ENCODE measurements around the gene ANKRD13A.
"Not testable (repeated sequence)": the region's sequence is repeated elsewhere in the genome, so short reads cannot be mapped to it uniquely, and the experiment has no call there.

DNA sequence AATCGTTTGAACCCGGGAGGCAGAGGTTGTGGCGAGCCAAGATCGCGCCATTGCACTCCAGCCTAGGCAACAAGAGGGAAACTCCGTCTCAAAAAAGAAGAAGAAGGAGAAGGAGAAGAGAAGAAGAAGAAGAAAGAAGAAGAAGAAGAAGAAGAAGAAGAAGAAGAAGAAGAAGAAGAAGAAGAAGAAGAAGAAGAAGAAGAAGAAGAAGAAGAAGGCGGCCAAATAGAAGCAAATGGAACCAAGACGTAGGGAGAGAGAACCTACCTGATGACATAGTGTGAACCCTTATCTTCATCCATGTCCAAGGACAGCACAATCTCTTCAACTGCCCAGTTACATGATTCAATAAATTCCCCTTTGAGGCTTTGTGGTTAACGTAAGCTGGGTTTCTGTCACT lies 68.9 kb downstream of the ANKRD13A start:
- not testable (repeated sequence) for TF ChIP-seq RAD21 (IDR thresholded peaks at IDR 0.05; ENCODE audit: low read length); MAX (IDR thresholded peaks at IDR 0.05; ENCODE audit: low read depth); POLR2AphosphoS5 (IDR thresholded peaks at IDR 0.05; ENCODE audit: low read depth, low read length); EZH2phosphoT487 (IDR thresholded peaks at IDR 0.05; ENCODE audit: borderline replicate concordance, low read depth); FOXM1 (IDR thresholded peaks at IDR 0.05; ENCODE audit: low read depth); SIN3A (IDR thresholded peaks at IDR 0.05; ENCODE audit: borderline replicate concordance, low read depth, low read length); EP300 (IDR thresholded peaks at IDR 0.05; ENCODE audit: borderline replicate concordance in 1 of 2, low read depth in 1 of 2, low read length in 1 of 2); SMC3 (IDR thresholded peaks at IDR 0.05; ENCODE audit: low read depth, low read length); JUND (IDR thresholded peaks at IDR 0.05); USF1 (IDR thresholded peaks at IDR 0.05; ENCODE audit: borderline replicate concordance, low read depth)
- TF ChIP-seq, protein P1, sequence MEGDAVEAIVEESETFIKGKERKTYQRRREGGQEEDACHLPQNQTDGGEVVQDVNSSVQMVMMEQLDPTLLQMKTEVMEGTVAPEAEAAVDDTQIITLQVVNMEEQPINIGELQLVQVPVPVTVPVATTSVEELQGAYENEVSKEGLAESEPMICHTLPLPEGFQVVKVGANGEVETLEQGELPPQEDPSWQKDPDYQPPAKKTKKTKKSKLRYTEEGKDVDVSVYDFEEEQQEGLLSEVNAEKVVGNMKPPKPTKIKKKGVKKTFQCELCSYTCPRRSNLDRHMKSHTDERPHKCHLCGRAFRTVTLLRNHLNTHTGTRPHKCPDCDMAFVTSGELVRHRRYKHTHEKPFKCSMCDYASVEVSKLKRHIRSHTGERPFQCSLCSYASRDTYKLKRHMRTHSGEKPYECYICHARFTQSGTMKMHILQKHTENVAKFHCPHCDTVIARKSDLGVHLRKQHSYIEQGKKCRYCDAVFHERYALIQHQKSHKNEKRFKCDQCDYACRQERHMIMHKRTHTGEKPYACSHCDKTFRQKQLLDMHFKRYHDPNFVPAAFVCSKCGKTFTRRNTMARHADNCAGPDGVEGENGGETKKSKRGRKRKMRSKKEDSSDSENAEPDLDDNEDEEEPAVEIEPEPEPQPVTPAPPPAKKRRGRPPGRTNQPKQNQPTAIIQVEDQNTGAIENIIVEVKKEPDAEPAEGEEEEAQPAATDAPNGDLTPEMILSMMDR (IDR thresholded peaks at IDR 0.05) = not testable (repeated sequence)
- TF ChIP-seq, protein P2, sequence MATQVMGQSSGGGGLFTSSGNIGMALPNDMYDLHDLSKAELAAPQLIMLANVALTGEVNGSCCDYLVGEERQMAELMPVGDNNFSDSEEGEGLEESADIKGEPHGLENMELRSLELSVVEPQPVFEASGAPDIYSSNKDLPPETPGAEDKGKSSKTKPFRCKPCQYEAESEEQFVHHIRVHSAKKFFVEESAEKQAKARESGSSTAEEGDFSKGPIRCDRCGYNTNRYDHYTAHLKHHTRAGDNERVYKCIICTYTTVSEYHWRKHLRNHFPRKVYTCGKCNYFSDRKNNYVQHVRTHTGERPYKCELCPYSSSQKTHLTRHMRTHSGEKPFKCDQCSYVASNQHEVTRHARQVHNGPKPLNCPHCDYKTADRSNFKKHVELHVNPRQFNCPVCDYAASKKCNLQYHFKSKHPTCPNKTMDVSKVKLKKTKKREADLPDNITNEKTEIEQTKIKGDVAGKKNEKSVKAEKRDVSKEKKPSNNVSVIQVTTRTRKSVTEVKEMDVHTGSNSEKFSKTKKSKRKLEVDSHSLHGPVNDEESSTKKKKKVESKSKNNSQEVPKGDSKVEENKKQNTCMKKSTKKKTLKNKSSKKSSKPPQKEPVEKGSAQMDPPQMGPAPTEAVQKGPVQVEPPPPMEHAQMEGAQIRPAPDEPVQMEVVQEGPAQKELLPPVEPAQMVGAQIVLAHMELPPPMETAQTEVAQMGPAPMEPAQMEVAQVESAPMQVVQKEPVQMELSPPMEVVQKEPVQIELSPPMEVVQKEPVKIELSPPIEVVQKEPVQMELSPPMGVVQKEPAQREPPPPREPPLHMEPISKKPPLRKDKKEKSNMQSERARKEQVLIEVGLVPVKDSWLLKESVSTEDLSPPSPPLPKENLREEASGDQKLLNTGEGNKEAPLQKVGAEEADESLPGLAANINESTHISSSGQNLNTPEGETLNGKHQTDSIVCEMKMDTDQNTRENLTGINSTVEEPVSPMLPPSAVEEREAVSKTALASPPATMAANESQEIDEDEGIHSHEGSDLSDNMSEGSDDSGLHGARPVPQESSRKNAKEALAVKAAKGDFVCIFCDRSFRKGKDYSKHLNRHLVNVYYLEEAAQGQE (IDR thresholded peaks at IDR 0.05; ENCODE audit: low read depth, low read length) = not testable (repeated sequence)

Measured in SK-N-SH (cell line).